ENCODE data around the gene SLC25A17. TPM values are rescaled to one million over a fixed set of nuclear protein-coding genes. Genes with fewer than 3 reads are reported as not detected.
A peak's percentile ranks its signal among the peaks of the same experiment; 100 is the strongest.

SLC25A17 gene
- total RNA-seq, 1 experiment from 2014 or later, result 37.0 TPM

GRCh38 chr22:40757071-40757470, 62.1 kb downstream of the SLC25A17 start:
- Histone ChIP-seq H3K36me3 (no peaks in the 10 kb centered on the region), H3K9me3 (replicated peaks) (no peaks in the 10 kb centered on the region), H3K4me3 (no peak overlapping the region), H3K27ac (no peak overlapping the region), H3K27me3 (no peaks in the 10 kb centered on the region), H3K4me1 (no peaks in the 10 kb centered on the region)
- DNase-seq, result no peak

GRCh38 chr22:40753114-40753513, 66.0 kb downstream of the SLC25A17 start:
- Histone ChIP-seq H3K27ac (no peak overlapping the region), H3K4me1 (no peaks in the 10 kb centered on the region), H3K4me3 (no peak overlapping the region), H3K36me3 (no peaks in the 10 kb centered on the region), H3K9me3 (replicated peaks) (no peaks in the 10 kb centered on the region), H3K27me3 (no peaks in the 10 kb centered on the region)
- DNase-seq, result no peak

GRCh38 chr22:40751250-40751649, 67.9 kb downstream of the SLC25A17 start:
- Histone ChIP-seq H3K27me3 (no peaks in the 10 kb centered on the region), H3K36me3 (no peaks in the 10 kb centered on the region), H3K4me3 (no peak overlapping the region), H3K4me1 (no peaks in the 10 kb centered on the region), H3K9me3 (replicated peaks) (no peaks in the 10 kb centered on the region), H3K27ac (no peak overlapping the region)
- DNase-seq, result no peak

- Histone ChIP-seq H3K27me3 (no peaks in the 10 kb centered on the region), H3K27ac (no peak overlapping the region), H3K36me3 (no peaks in the 10 kb centered on the region), H3K9me3 (replicated peaks) (no peaks in the 10 kb centered on the region), H3K4me3 (no peak overlapping the region), H3K4me1 (no peaks in the 10 kb centered on the region)
- DNase-seq, result no peak
Observed at GRCh38 chr22:40749829-40750228, 69.3 kb downstream of the SLC25A17 start.

GRCh38 chr22:40748388-40749355, 70.5 kb downstream of the SLC25A17 start:
- no peaks in the 10 kb centered on the region for H3K9me3 ChIP-seq (replicated peaks)
- H3K4me1 ChIP-seq, result no peaks in the 10 kb centered on the region
- no peak overlapping the region for H3K4me3 ChIP-seq
- no peak overlapping the region for H3K27ac ChIP-seq
- H3K36me3 ChIP-seq, result no peaks in the 10 kb centered on the region
- no peak for DNase-seq
- no peaks in the 10 kb centered on the region for H3K27me3 ChIP-seq

GRCh38 chr22:40747361-40747760, 71.8 kb downstream of the SLC25A17 start:
- H3K9me3 ChIP-seq (replicated peaks), result no peaks in the 10 kb centered on the region
- H3K4me1 ChIP-seq, result no peaks in the 10 kb centered on the region
- no peaks in the 10 kb centered on the region for H3K27me3 ChIP-seq
- no peak overlapping the region for H3K27ac ChIP-seq
- no peak for DNase-seq
- H3K4me3 ChIP-seq, result no peak overlapping the region
- H3K36me3 ChIP-seq, result no peaks in the 10 kb centered on the region

GRCh38 chr22:40746428-40747220, 72.5 kb downstream of the SLC25A17 start:
- Histone ChIP-seq H3K27ac (no peak overlapping the region), H3K36me3 (no peaks in the 10 kb centered on the region), H3K4me1 (no peaks in the 10 kb centered on the region), H3K27me3 (no peaks in the 10 kb centered on the region), H3K4me3 (no peak overlapping the region), H3K9me3 (replicated peaks) (no peaks in the 10 kb centered on the region)
- no peak for DNase-seq

- Histone ChIP-seq H3K4me1 (peaks cover 5% of the 10 kb centered on the region; the same call in 1 of the 2 replicates), H3K27me3 (no peaks in the 10 kb centered on the region), H3K27ac (no peak overlapping the region), H3K9me3 (replicated peaks) (no peaks in the 10 kb centered on the region), H3K4me3 (no peak overlapping the region), H3K36me3 (no peaks in the 10 kb centered on the region)
- no peak for DNase-seq
Observed at GRCh38 chr22:40743768-40744167, 75.4 kb downstream of the SLC25A17 start.

- Histone ChIP-seq H3K27ac (no peak overlapping the region), H3K36me3 (no peaks in the 10 kb centered on the region), H3K4me3 (no peak overlapping the region), H3K9me3 (replicated peaks) (no peaks in the 10 kb centered on the region), H3K27me3 (no peaks in the 10 kb centered on the region), H3K4me1 (peaks cover 6% of the 10 kb centered on the region; the same call in 1 of the 2 replicates)
- no peak for DNase-seq
Observed at GRCh38 chr22:40741116-40741515, 78.0 kb downstream of the SLC25A17 start.

GRCh38 chr22:40739721-40740120, 79.4 kb downstream of the SLC25A17 start:
- Histone ChIP-seq H3K27me3 (no peaks in the 10 kb centered on the region), H3K9me3 (replicated peaks) (no peaks in the 10 kb centered on the region), H3K4me1 (peaks cover 10% of the 10 kb centered on the region), H3K4me3 (no peak overlapping the region), H3K27ac (no peak overlapping the region), H3K36me3 (no peaks in the 10 kb centered on the region)
- peak in 1 of 2 experiments; percentile 45 for DNase-seq

- Histone ChIP-seq H3K27ac (no peak overlapping the region), H3K4me1 (peaks cover 22% of the 10 kb centered on the region), H3K4me3 (no peak overlapping the region), H3K36me3 (no peaks in the 10 kb centered on the region), H3K9me3 (replicated peaks) (no peaks in the 10 kb centered on the region), H3K27me3 (no peaks in the 10 kb centered on the region)
- DNase-seq, result no peak
Observed at GRCh38 chr22:40733919-40734318, 85.2 kb downstream of the SLC25A17 start.

GRCh38 chr22:40732999-40733292, 86.2 kb downstream of the SLC25A17 start:
- H3K27ac ChIP-seq, result no peak overlapping the region
- peaks cover 30% of the 10 kb centered on the region for H3K4me1 ChIP-seq
- no peak overlapping the region; the same call in 1 of the 2 replicates for H3K4me3 ChIP-seq
- DNase-seq, result no peak
- H3K9me3 ChIP-seq (replicated peaks), result no peaks in the 10 kb centered on the region
- no peaks in the 10 kb centered on the region for H3K36me3 ChIP-seq
- H3K27me3 ChIP-seq, result no peaks in the 10 kb centered on the region

- H3K27ac ChIP-seq, result peak overlapping the region; percentile 90
- DNase-seq, result no peak
Observed at GRCh38 chr22:40729284-40729683, 89.9 kb downstream of the SLC25A17 start.

GRCh38 chr22:40728731-40729189, 90.4 kb downstream of the SLC25A17 start:
- H3K4me1 ChIP-seq, result peaks cover 32% of the 10 kb centered on the region
- no peaks in the 10 kb centered on the region for H3K36me3 ChIP-seq
- peak; percentile 85 to 91 for DNase-seq
- no peaks in the 10 kb centered on the region for H3K9me3 ChIP-seq (replicated peaks)
- H3K27me3 ChIP-seq, result no peaks in the 10 kb centered on the region
- H3K27ac ChIP-seq, result peak overlapping the region; percentile 90
- H3K4me3 ChIP-seq, result peak overlapping the region; percentile 31

More at GRCh38 chr22:40729284-40729683, 89.9 kb downstream of the SLC25A17 start:
- no peaks in the 10 kb centered on the region for H3K27me3 ChIP-seq
- H3K36me3 ChIP-seq, result no peaks in the 10 kb centered on the region
- no peaks in the 10 kb centered on the region for H3K9me3 ChIP-seq (replicated peaks)
- no peak overlapping the region for H3K4me3 ChIP-seq
- H3K4me1 ChIP-seq, result peaks cover 32% of the 10 kb centered on the region

Measured in SJCRH30 (cell line).